ENCODE data around the gene MYH9.
A peak's percentile ranks its signal among the peaks of the same experiment; 100 is the strongest.

MYH9 gene

DNA sequence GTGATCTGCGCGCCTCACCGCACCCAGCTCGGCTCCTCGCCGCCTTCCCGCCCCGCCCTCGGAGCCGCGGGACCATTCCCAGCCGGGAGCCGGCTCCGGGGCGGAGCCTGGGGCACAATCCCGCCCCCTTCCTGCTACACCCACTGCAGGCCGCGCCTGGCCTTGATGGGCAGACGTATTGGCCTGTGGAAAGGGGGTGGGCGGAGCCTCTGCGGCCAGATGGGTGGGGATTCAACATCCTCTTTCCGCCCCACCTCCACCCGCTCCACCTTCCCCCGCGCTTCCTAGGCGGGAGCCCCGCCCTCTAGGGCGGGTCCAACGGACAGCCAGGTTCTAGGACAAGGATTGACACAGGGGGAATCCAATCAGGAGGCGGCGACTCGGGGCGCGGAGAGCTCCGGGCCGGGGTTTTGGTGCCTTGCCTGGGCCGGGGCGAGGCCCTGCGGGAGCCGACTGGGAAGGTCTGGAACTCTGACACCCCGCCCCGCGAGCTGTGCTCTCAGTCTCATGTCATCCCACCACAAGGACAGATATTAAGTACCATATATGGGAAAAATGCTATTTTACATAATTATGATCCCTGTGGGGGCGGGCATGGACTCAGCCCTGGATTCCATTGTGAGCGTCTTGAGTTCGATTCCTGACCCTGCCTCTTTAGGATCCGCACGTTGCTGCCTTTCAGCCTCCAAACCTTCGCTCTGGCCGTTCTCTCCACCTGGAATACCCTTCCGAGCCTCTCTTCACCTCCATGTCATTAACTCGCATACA lies at the start of gene MYH9:
Gene MYH9 (minus strand): TSS at position 9 of the 768 bp plus-strand sequence. CDS start 38,731 bp downstream, outside the sequence.
- Histone ChIP-seq H3K9me3 (ENCODE audit: severe bottlenecking) (no peaks in the 10 kb centered on the region), H3K27ac (ENCODE audit: poor library complexity, severe bottlenecking) (peak within 1 kb of the TSS; percentile 96), H3K27me3 (ENCODE audit: insufficient read depth, poor library complexity, severe bottlenecking) (no peaks in the 10 kb centered on the region), H3K4me1 (ENCODE audit: insufficient read depth, poor library complexity, severe bottlenecking) (peaks cover 26% of the 10 kb centered on the region), H3K4me3 (ENCODE audit: severe bottlenecking) (peak within 1 kb of the TSS; percentile 83), H3K36me3 (ENCODE audit: low read depth) (peaks cover 41% of the 10 kb centered on the region)
- ATAC-seq (ENCODE audit: low read depth), result peak; percentile 77
- TF ChIP-seq, protein P1, sequence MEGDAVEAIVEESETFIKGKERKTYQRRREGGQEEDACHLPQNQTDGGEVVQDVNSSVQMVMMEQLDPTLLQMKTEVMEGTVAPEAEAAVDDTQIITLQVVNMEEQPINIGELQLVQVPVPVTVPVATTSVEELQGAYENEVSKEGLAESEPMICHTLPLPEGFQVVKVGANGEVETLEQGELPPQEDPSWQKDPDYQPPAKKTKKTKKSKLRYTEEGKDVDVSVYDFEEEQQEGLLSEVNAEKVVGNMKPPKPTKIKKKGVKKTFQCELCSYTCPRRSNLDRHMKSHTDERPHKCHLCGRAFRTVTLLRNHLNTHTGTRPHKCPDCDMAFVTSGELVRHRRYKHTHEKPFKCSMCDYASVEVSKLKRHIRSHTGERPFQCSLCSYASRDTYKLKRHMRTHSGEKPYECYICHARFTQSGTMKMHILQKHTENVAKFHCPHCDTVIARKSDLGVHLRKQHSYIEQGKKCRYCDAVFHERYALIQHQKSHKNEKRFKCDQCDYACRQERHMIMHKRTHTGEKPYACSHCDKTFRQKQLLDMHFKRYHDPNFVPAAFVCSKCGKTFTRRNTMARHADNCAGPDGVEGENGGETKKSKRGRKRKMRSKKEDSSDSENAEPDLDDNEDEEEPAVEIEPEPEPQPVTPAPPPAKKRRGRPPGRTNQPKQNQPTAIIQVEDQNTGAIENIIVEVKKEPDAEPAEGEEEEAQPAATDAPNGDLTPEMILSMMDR (IDR thresholded peaks at IDR 0.05; ENCODE audit: poor library complexity, severe bottlenecking), result no peak
- peak; percentile 99 for DNase-seq (ENCODE audit: low spot score)

- no peak for DNase-seq (ENCODE audit: low spot score)
- H3K9me3 ChIP-seq (ENCODE audit: severe bottlenecking), result no peaks in the 10 kb centered on the region
- ATAC-seq (ENCODE audit: low read depth), result no peak
- no peak overlapping the region for H3K27ac ChIP-seq (ENCODE audit: poor library complexity, severe bottlenecking)
- TF ChIP-seq, protein P1 (IDR thresholded peaks at IDR 0.05; ENCODE audit: poor library complexity, severe bottlenecking), result no peak
- no peak overlapping the region for H3K4me3 ChIP-seq (ENCODE audit: severe bottlenecking)
- H3K36me3 ChIP-seq (ENCODE audit: low read depth), result no peaks in the 10 kb centered on the region
- no peaks in the 10 kb centered on the region for H3K27me3 ChIP-seq (ENCODE audit: insufficient read depth, poor library complexity, severe bottlenecking)
- H3K4me1 ChIP-seq (ENCODE audit: insufficient read depth, poor library complexity, severe bottlenecking), result peaks cover 18% of the 10 kb centered on the region
Measured at GRCh38 chr22:36435516-36436415, 48.0 kb upstream of the MYH9 start.

DNA sequence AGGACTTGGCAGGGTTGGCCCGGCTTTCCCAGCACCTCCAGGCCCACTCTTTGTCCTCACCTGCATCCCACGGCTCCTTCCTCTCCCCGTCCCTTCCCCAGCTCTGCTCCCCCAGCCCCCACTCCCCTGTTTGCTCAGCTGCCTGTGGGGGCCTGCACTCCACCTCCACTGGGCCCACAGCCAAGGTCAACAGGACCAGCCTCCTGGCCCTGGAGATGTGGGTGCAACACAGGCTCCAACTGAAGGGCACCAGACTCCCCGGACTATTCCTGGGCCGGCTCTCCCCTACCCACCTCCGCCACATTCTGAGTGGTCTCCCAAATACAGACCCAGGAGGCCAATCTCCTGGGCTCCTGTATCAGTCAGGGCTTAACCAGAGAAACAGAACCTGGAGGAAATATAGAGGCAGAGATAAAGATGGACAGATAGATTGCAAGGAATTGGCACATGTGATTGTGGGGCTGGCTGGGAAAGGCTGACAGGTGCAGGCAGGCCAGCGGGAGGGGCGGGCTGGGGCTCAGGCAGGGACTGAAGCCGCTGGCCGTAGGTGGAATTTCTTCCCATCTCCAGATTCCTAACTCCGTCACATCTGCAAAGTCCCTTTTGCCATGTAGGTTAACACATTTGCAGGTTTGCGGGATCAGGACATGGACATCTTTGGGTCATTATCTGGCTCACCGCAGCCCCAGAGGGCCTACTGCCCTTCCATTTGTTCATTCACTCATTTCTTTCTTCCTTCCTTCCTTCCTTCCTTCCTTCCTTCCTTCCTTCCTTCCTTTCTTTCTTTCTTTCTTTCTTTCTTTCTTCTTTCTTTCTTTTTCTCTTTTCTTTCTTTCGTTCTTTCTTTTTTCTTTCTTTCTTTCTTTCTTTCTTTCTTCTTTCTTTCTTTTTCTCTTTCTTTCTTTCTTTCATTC lies 45.8 kb upstream of the MYH9 start:
- Histone ChIP-seq H3K27ac (ENCODE audit: poor library complexity, severe bottlenecking) (no peak overlapping the region), H3K4me3 (ENCODE audit: severe bottlenecking) (no peak overlapping the region), H3K4me1 (ENCODE audit: insufficient read depth, poor library complexity, severe bottlenecking) (peaks cover 10% of the 10 kb centered on the region), H3K36me3 (ENCODE audit: low read depth) (no peaks in the 10 kb centered on the region), H3K9me3 (ENCODE audit: severe bottlenecking) (no peaks in the 10 kb centered on the region), H3K27me3 (ENCODE audit: insufficient read depth, poor library complexity, severe bottlenecking) (no peaks in the 10 kb centered on the region)
- ATAC-seq (ENCODE audit: low read depth) (peak; percentile 48), DNase-seq (ENCODE audit: low spot score) (no peak)
- TF ChIP-seq, protein P1 (IDR thresholded peaks at IDR 0.05; ENCODE audit: poor library complexity, severe bottlenecking), result no peak

GRCh38 chr22:36432592-36433317 lies 45.0 kb upstream of the MYH9 start:
- Histone ChIP-seq H3K36me3 (ENCODE audit: low read depth) (no peaks in the 10 kb centered on the region), H3K9me3 (ENCODE audit: severe bottlenecking) (no peaks in the 10 kb centered on the region), H3K4me3 (ENCODE audit: severe bottlenecking) (no peak overlapping the region), H3K27ac (ENCODE audit: poor library complexity, severe bottlenecking) (no peak overlapping the region), H3K4me1 (ENCODE audit: insufficient read depth, poor library complexity, severe bottlenecking) (peaks cover 10% of the 10 kb centered on the region), H3K27me3 (ENCODE audit: insufficient read depth, poor library complexity, severe bottlenecking) (no peaks in the 10 kb centered on the region)
- ATAC-seq (ENCODE audit: low read depth) (peak; percentile 17; the same call in 1 of the 3 replicates), DNase-seq (ENCODE audit: low spot score) (no peak)
- TF ChIP-seq, protein P1 (IDR thresholded peaks at IDR 0.05; ENCODE audit: poor library complexity, severe bottlenecking), result no peak
